Colonic mucosa (tissue), 4 donors: ENCODE measurements around the gene SYT15. TPM values are rescaled to one million over a fixed set of nuclear protein-coding genes. Genes with fewer than 3 reads are reported as not detected.
A peak's percentile ranks its signal among the peaks of the same experiment; 100 is the strongest.

ENCODE experiments used
- DNase-seq: peaks from one replicate; pipeline ENCODE4 v3.0.0-alpha.2; 2020
- H3K27ac ChIP-seq: fragments of 200-600 bp; one replicate; pipeline ENCODE4 v1.8.0; 2021
- H3K27me3 ChIP-seq: fragments of 200-600 bp; one replicate; pipeline ENCODE4 v1.8.0; 2021
- H3K36me3 ChIP-seq: fragments of 200-600 bp; one replicate; pipeline ENCODE4 v1.8.0; 2021
- H3K4me1 ChIP-seq: fragments of 200-600 bp; one replicate; pipeline ENCODE4 v1.8.0; 2021; ENCODE audit warnings: mild to moderate bottlenecking
- H3K4me3 ChIP-seq: fragments of 200-600 bp; one replicate; pipeline ENCODE4 v1.8.0; 2021
- H3K9ac ChIP-seq, 2 donors: one replicate each; pipeline ENCODE4 v1.7.0; 2013; ENCODE audit warnings: control low read depth in 2 of 2, low read depth in 2 of 2, low read length in 2 of 2
- H3K9me3 ChIP-seq: fragments of 200-600 bp; one replicate; pipeline ENCODE4 v1.8.0; 2021
- intact Hi-C: fragments of 100-400 bp; cut with DNase I; formaldehyde crosslinking; loops from one replicate; pipeline ENCODE4 v1.14.1; 2022
- total RNA-seq, 2 donors: library from RNA; stranded (reverse); fragmentation: NEBNext Ultra II Directional in 1 of 2; extraction: Animal tissue kit (Norgen Biotek cat#: 25700) in 1 of 2; gene quantifications; one replicate each; pipeline ENCODE4 v1.2.1, GENCODE V29; 2021
- TF ChIP-seq, protein P1 (sequence below): fragments of 200-600 bp; IDR thresholded peaks from one replicate; pipeline ENCODE4 v1.8.0; 2022; ENCODE audit warnings: antibody characterized with exemption, mild to moderate bottlenecking
- donor health status: healthy.
- donor health status: DM: no; HTN: no; CAD: no.
- donor health status: DM: no; HTN: no; CAD: no.

Gene SYT15
- total RNA-seq, 2 donors from 2014 or later, result 0.62 to 1.2 TPM

DNA sequence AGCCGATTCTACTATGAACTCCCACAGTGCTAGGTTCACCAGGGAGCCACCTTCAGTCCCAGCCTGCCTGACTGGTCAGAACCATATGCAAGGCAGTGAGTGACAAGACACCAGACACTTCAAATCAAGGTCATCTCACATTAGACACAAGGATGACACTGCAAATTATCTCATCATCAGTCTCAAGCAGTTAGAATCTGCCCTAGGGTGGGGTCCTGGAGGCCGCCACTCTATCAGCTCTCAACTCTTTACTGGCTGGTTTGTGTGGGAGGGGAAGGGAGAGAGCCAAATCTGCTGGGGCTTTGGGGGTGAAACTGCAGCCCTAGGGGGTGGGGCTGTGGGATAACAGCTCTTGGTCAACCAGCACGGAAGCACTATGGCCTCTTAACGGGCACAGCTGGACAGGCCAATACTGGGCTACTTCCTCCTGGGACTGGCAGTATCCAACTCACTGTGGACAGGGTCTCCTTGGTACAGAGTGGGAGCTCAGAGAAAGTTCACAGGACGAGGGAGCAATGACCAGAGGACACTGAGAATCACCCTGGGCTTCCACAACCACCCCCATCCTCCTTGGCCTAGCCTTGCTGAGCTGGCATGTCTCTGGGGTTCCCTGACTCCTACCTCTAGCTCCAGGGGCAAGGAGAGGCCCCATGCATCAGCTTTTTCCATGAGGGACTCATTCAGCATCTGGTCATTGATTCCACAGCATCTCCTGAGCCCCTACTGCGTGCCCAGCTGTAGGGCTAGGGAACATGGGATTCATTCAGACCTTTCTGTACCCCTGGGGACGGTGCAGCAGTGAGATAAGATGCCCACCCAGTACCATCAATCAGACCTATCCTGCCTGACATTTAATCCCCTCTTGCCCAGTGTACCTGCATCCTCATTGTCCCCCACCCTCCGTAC lies 27.9 kb upstream of the SYT15 start:
- TF ChIP-seq, protein P1, sequence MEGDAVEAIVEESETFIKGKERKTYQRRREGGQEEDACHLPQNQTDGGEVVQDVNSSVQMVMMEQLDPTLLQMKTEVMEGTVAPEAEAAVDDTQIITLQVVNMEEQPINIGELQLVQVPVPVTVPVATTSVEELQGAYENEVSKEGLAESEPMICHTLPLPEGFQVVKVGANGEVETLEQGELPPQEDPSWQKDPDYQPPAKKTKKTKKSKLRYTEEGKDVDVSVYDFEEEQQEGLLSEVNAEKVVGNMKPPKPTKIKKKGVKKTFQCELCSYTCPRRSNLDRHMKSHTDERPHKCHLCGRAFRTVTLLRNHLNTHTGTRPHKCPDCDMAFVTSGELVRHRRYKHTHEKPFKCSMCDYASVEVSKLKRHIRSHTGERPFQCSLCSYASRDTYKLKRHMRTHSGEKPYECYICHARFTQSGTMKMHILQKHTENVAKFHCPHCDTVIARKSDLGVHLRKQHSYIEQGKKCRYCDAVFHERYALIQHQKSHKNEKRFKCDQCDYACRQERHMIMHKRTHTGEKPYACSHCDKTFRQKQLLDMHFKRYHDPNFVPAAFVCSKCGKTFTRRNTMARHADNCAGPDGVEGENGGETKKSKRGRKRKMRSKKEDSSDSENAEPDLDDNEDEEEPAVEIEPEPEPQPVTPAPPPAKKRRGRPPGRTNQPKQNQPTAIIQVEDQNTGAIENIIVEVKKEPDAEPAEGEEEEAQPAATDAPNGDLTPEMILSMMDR, result no peak
- intact Hi-C loops, result no loop called here

DNA sequence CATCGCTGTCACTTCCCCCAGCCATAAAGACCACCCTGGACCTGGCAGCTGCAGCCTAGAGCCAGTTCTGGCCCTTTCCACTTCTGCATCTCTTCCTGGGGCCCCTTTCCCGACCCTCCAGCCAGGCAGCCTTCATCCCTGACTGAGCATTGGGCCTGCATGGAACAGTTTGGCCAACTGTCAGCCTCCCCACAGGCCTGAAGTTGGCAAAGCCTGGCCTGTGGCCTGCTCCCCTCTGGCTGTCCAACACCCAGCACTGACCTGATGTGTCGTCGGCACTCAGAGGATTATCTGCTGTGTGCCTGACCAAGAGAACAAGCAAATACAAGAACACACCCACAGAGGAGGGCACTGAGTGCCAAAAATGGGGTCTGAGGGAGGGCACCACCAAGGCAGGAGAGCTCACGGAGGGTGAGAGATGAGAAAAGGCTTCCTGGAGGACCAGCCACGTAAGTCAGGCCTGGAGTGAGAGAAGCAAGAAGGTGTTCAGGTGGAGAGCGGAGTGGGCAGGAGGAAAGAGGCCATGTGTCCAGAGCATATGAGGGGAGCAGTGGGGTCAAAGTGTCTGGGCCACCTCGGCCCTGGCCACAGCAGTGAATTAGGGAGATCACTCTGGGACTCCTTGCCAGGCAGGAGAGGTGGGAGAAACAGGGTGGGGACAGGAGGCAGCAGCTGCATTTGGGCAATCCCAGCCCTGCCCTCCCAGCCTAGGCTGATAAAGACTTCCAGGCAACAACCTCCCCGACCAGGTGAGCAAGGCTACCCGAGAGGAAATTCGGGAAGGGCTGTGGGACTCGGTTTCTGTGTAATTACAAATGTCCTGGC lies 27.0 kb upstream of the SYT15 start:
- H3K27me3 ChIP-seq, result peaks cover 9% of the 10 kb centered on the region
- TF ChIP-seq, protein P1, result no peak
- intact Hi-C loops, result no loop called here

More for the DNA sequence above, 27.9 kb upstream of the SYT15 start:
- Histone ChIP-seq H3K9me3 (no peaks in the 10 kb centered on the region), H3K9ac (no peak overlapping the region), H3K27me3 (peaks cover 6% of the 10 kb centered on the region), H3K4me1 (peaks cover 19% of the 10 kb centered on the region), H3K27ac (no peak overlapping the region), H3K36me3 (no peaks in the 10 kb centered on the region), H3K4me3 (no peak overlapping the region)
- DNase-seq, result no peak

DNA sequence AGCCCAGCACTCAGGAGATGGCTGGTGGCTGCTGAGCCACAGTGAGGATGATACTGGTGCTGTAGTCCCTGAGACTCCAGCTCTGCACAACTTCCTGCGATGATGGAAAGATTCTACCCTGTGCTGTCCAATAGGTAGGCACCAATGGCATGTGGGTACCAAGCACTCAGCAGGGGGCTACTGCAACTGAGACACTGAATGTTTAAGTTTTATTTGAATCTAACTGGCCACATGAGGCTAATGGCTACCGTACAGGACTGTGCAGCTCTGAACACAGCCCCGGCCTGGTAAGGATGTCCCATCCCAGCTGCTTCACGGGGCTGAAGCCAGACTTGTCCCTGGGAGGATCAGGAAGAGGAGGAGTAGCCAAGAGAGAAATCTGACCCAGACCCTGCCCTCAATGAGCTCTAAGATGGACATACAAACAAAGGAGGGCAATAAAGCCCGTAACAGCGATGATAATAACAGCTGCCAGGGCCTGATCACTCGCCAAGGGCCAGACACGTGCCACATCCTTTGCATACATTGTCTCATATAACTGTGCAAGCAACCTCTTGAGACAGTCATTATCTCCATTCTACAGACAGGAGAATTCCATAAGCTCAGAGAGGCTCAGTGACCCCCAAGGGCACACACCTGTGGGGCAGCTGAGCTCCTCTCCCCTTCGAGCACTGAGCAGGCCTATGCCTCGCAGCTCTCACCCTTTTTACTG lies 26.2 kb upstream of the SYT15 start:
- intact Hi-C loops, result no loop called here
- H3K36me3 ChIP-seq, result no peaks in the 10 kb centered on the region
- TF ChIP-seq, protein P1, result no peak
- peaks cover 19% of the 10 kb centered on the region for H3K4me1 ChIP-seq
- H3K4me3 ChIP-seq, result no peak overlapping the region
- DNase-seq, result peak; percentile 55
- H3K9me3 ChIP-seq, result no peaks in the 10 kb centered on the region
- H3K27ac ChIP-seq, result no peak overlapping the region
- no peak overlapping the region for H3K9ac ChIP-seq
- H3K27me3 ChIP-seq, result peaks cover 17% of the 10 kb centered on the region

More for the DNA sequence above, 27.0 kb upstream of the SYT15 start:
- H3K4me3 ChIP-seq, result no peak overlapping the region
- H3K4me1 ChIP-seq, result peaks cover 19% of the 10 kb centered on the region
- no peaks in the 10 kb centered on the region for H3K36me3 ChIP-seq
- H3K9ac ChIP-seq, result no peak overlapping the region
- peak; percentile 49 for DNase-seq
- no peak overlapping the region for H3K27ac ChIP-seq
- H3K9me3 ChIP-seq, result no peaks in the 10 kb centered on the region

DNA sequence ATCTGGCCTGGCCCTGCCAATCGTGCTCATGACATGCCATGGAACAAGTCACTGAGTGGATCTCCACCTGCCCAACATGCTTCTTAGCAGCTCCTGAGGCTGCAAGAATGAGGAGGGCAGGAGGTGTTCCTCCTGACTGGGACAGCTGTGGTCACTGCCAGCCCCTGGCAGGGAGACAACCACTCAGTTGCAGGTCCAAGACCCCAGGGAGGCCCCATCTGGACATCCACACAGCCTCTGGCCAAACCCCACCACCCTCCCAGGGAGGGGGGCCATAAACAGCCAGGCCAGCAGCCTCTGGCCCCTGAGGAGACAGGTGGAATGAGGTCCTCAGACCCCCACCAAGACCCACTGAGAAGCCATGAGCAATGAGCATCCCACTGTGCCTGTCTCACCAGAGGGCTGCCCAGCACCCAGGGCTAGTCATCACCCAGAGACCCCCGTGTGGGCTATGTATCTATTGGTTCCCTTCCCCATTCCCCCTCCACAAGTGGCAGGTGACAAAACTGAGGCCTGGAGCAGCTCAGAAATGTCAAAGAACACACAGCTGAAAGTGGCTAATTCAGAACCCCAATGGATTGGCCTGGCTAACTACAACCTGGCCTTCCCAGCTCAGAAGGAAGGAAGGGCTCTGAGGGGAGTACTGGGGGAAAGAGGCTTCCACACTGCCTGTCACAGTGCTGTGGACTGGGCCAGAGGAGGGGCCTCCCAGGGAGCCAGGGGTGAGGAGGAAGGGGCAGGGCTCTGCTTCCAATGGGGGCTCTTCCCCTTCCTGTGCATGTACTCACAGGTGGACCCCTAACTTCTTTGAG lies 25.5 kb upstream of the SYT15 start:
- H3K9me3 ChIP-seq, result no peaks in the 10 kb centered on the region
- TF ChIP-seq, protein P1, result no peak
- H3K4me3 ChIP-seq, result no peak overlapping the region
- H3K4me1 ChIP-seq, result peaks cover 22% of the 10 kb centered on the region
- H3K9ac ChIP-seq, result no peak overlapping the region
- DNase-seq, result peak; percentile 20
- intact Hi-C loops, result loop anchor here (2.0 kb wide), 1 partner anchor 25 kb away; no protein-coding TSS in a partner anchor
- H3K27me3 ChIP-seq, result peaks cover 19% of the 10 kb centered on the region
- H3K36me3 ChIP-seq, result no peaks in the 10 kb centered on the region
- no peak overlapping the region for H3K27ac ChIP-seq
